ENCODE results near the gene WRAP73. TPM values are rescaled to one million over a fixed set of nuclear protein-coding genes. Genes with fewer than 3 reads are reported as not detected.

Gene WRAP73
- total and polyA plus RNA-seq, 9 of the 15 experiments (the other 6 are each of a cell fraction or from before 2014, with no cell fraction given), result 4.3 to 51.8 (median 30.1) TPM

GRCh38 chr1:3638676-3639075, 11.2 kb downstream of the WRAP73 start:
- Histone ChIP-seq H3K27me3 (ENCODE audit: control insufficient read depth in 2 of 2, insufficient read depth in 2 of 2, low read length in 2 of 2) (no peaks in the 10 kb centered on the region), H3K27ac (ENCODE audit: extremely low read depth, low read depth, low read length) (no peak overlapping the region), H3K9me1 (ENCODE audit: control insufficient read depth, insufficient read depth, low read length) (no peaks in the 10 kb centered on the region), H3K36me3 (ENCODE audit: control insufficient read depth, insufficient read depth, low read length) (peaks cover 52% of the 10 kb centered on the region; the same call in 2 of the 3 replicates), H3K79me2 (ENCODE audit: control insufficient read depth, insufficient read depth, low read length) (no peaks in the 10 kb centered on the region), H3K9me3 (replicated peaks; ENCODE audit: control insufficient read depth, insufficient read depth, low read depth, low read length) (no peaks in the 10 kb centered on the region), H2AFZ (ENCODE audit: low read depth, low read length) (no peak overlapping the region), H3K4me3 (no peak overlapping the region), H3K4me2 (ENCODE audit: insufficient read depth, low read length) (no peak overlapping the region), H3K4me1 (replicated peaks in 1 of 2; ENCODE audit: control insufficient read depth in 2 of 2, insufficient read depth in 2 of 2, low read length in 2 of 2) (peaks cover 0 to 11% of the 10 kb centered on the region in 2 experiments; a peak in 1 of 5 replicates), H3K9ac (ENCODE audit: insufficient read depth in 1 of 2, low read depth in 2 of 2, low read length in 2 of 2) (no peak overlapping the region), H4K20me1 (replicated peaks; ENCODE audit: control insufficient read depth, insufficient read depth, low read length) (0 out of 2 replicates have a peak, but pooled peaks cover 7% of the 10 kb centered on the region)
- CTCF ChIA-PET (ENCODE audit: low intra/inter-chr PET ratio), result no interaction called here
- FAIRE-seq (no peak), ATAC-seq (no peak), DNase-seq (ENCODE audit: extremely low read depth in 1 of 4, low spot score in 3 of 4) (no peak)
- BruUV-seq (replicated peaks), result no TSS peak
- POLR2A ChIA-PET, result interaction anchor here (1.0 kb wide), 1 partner anchor 10 kb away, joined by 5 read pairs; no protein-coding TSS in a partner anchor
- 88% methylated on average over 15 of the region's 15 CpGs for WGBS (ENCODE audit: insufficient coverage, low coverage, missing lambda C conversion rate)
- intact Hi-C loops (cut with micrococcal nuclease), result no loop called here
- TF ChIP-seq EGR1 (conservative IDR thresholded peaks at IDR 0.05) (0 out of 2 replicates have a peak, but pooled peaks have one; percentile 12), E4F1 (CRISPR knock-in tag; IDR thresholded peaks at IDR 0.05; ENCODE audit: borderline replicate concordance) (no peak)
- in situ Hi-C loops (cut with MboI), result no loop called here

- no peak for FAIRE-seq
- in situ Hi-C loops (cut with MboI), result no loop called here
- no peak for DNase-seq (ENCODE audit: extremely low read depth in 1 of 4, low spot score in 3 of 4)
These were observed 11.9 kb downstream of the WRAP73 start for GRCh38 chr1:3638027-3638426.

More at GRCh38 chr1:3638027-3638426, 11.9 kb downstream of the WRAP73 start:
- H3K4me1 ChIP-seq (replicated peaks in 1 of 2; ENCODE audit: control insufficient read depth in 2 of 2, insufficient read depth in 2 of 2, low read length in 2 of 2), result peaks cover 0 to 11% of the 10 kb centered on the region in 2 experiments; a peak in 1 of 5 replicates
- no TSS peak for BruUV-seq (replicated peaks)
- no peak for TF ChIP-seq ZNF407 (IDR thresholded peaks at IDR 0.05; ENCODE audit: low read depth)
- TF ChIP-seq HEY1 (CRISPR knock-in tag; IDR thresholded peaks at IDR 0.05; ENCODE audit: borderline replicate concordance), result no peak
- H3K4me2 ChIP-seq (ENCODE audit: insufficient read depth, low read length), result no peak overlapping the region
- intact Hi-C loops (cut with micrococcal nuclease), result no loop called here
- H3K9me3 ChIP-seq (replicated peaks; ENCODE audit: control insufficient read depth, insufficient read depth, low read depth, low read length), result no peaks in the 10 kb centered on the region
- peaks cover 49% of the 10 kb centered on the region; the same call in 2 of the 3 replicates for H3K36me3 ChIP-seq (ENCODE audit: control insufficient read depth, insufficient read depth, low read length)
- no peak for ATAC-seq
- H3K4me3 ChIP-seq, result no peak overlapping the region
- no peaks in the 10 kb centered on the region for H3K27me3 ChIP-seq (ENCODE audit: control insufficient read depth in 2 of 2, insufficient read depth in 2 of 2, low read length in 2 of 2)
- H2AFZ ChIP-seq (ENCODE audit: low read depth, low read length), result no peak overlapping the region
- no peak overlapping the region for H3K27ac ChIP-seq (ENCODE audit: extremely low read depth, low read depth, low read length)
- H3K9me1 ChIP-seq (ENCODE audit: control insufficient read depth, insufficient read depth, low read length), result no peaks in the 10 kb centered on the region
- WGBS (ENCODE audit: insufficient coverage, low coverage, missing lambda C conversion rate), result 86% methylated on average over 10 of the region's 12 CpGs
- ChIA-PET POLR2A (interaction anchor here (0.6 kb wide), 1 partner anchor 1142 kb away, joined by 3 read pairs; no protein-coding TSS in a partner anchor), CTCF (ENCODE audit: low intra/inter-chr PET ratio) (no interaction called here)
- H4K20me1 ChIP-seq (replicated peaks; ENCODE audit: control insufficient read depth, insufficient read depth, low read length), result 0 out of 2 replicates have a peak, but pooled peaks cover 7% of the 10 kb centered on the region
- no peak overlapping the region for H3K9ac ChIP-seq (ENCODE audit: insufficient read depth in 1 of 2, low read depth in 2 of 2, low read length in 2 of 2)
- no peaks in the 10 kb centered on the region for H3K79me2 ChIP-seq (ENCODE audit: control insufficient read depth, insufficient read depth, low read length)
